ENCODE data around the gene VEPH1.

The VEPH1 gene

GRCh38 chr3:157284688-157285087 lies 218.5 kb downstream of the VEPH1 start:
- H3K4me3 ChIP-seq (ENCODE audit: low read depth, low read length) = no peak overlapping the region
- in situ Hi-C loops (cut with HindIII; ENCODE audit: low sequenced_read_pairs) = no loop called here
- TF ChIP-seq CTCF (IDR thresholded peaks at IDR 0.05; ENCODE audit: low read depth, low read length, missing control alignments) = no peak
- no peak for DNase-seq (ENCODE audit: low read depth)

GRCh38 chr3:157282261-157283191 lies 220.7 kb downstream of the VEPH1 start:
- no peak for TF ChIP-seq CTCF (IDR thresholded peaks at IDR 0.05; ENCODE audit: low read depth, low read length, missing control alignments)
- no peak for DNase-seq (ENCODE audit: low read depth)
- H3K4me3 ChIP-seq (ENCODE audit: low read depth, low read length) = no peak overlapping the region
- in situ Hi-C loops (cut with HindIII; ENCODE audit: low sequenced_read_pairs) = no loop called here

GRCh38 chr3:157280786-157281185 lies 222.4 kb downstream of the VEPH1 start:
- DNase-seq (ENCODE audit: low read depth) = no peak
- no peak for TF ChIP-seq CTCF (IDR thresholded peaks at IDR 0.05; ENCODE audit: low read depth, low read length, missing control alignments)
- H3K4me3 ChIP-seq (ENCODE audit: low read depth, low read length) = no peak overlapping the region
- in situ Hi-C loops (cut with HindIII; ENCODE audit: low sequenced_read_pairs) = no loop called here

- DNase-seq (ENCODE audit: low read depth) = no peak
- no peak for TF ChIP-seq CTCF (IDR thresholded peaks at IDR 0.05; ENCODE audit: low read depth, low read length, missing control alignments)
- in situ Hi-C loops (cut with HindIII; ENCODE audit: low sequenced_read_pairs) = no loop called here
- H3K4me3 ChIP-seq (ENCODE audit: low read depth, low read length) = no peak overlapping the region
Observed at GRCh38 chr3:157280354-157280753, 222.9 kb downstream of the VEPH1 start.

GRCh38 chr3:157279237-157279636 lies 224.0 kb downstream of the VEPH1 start:
- DNase-seq (ENCODE audit: low read depth) = no peak
- in situ Hi-C loops (cut with HindIII; ENCODE audit: low sequenced_read_pairs) = no loop called here
- H3K4me3 ChIP-seq (ENCODE audit: low read depth, low read length) = no peak overlapping the region
- TF ChIP-seq CTCF (IDR thresholded peaks at IDR 0.05; ENCODE audit: low read depth, low read length, missing control alignments) = no peak

GRCh38 chr3:157276801-157277200 lies 226.4 kb downstream of the VEPH1 start:
- in situ Hi-C loops (cut with HindIII; ENCODE audit: low sequenced_read_pairs) = no loop called here
- no peak for DNase-seq (ENCODE audit: low read depth)
- H3K4me3 ChIP-seq (ENCODE audit: low read depth, low read length) = no peak overlapping the region
- no peak for TF ChIP-seq CTCF (IDR thresholded peaks at IDR 0.05; ENCODE audit: low read depth, low read length, missing control alignments)
